Mesodermal cell (in vitro differentiated cells): ENCODE results near the gene SEMA4G. TPM values are rescaled to one million over a fixed set of nuclear protein-coding genes. Genes with fewer than 3 reads are reported as not detected.

ENCODE experiments used
- H3K27ac ChIP-seq: 2 replicates; pipeline ENCODE4 v1.7.0; 2013; ENCODE audit warnings: mild to moderate bottlenecking, low read depth, low read length, moderate library complexity; ENCODE audit not compliant: severe bottlenecking
- H3K36me3 ChIP-seq: 2 replicates; pipeline ENCODE4 v1.7.1; 2013; ENCODE audit warnings: mild to moderate bottlenecking, low read length, moderate library complexity; ENCODE audit not compliant: control insufficient read depth, insufficient read depth
- H3K4me1 ChIP-seq: one replicate; pipeline ENCODE4 v1.7.1; 2013; ENCODE audit warnings: mild to moderate bottlenecking, low read length; ENCODE audit not compliant: insufficient read depth, control insufficient read depth, poor library complexity, severe bottlenecking
- H3K4me3 ChIP-seq: 2 replicates; pipeline ENCODE4 v1.7.0; 2013; ENCODE audit warnings: low read length, control low read depth, mild to moderate bottlenecking; ENCODE audit not compliant: insufficient read depth, poor library complexity, severe bottlenecking; ENCODE audit errors: extremely low read depth
- H3K9me3 ChIP-seq: 2 replicates; pipeline ENCODE4 v1.7.1; 2013; ENCODE audit warnings: mild to moderate bottlenecking, low read length, moderate library complexity; ENCODE audit not compliant: control insufficient read depth
- WGBS, 2 experiments: methylation state at CpG; one replicate each; pipeline ENCODE4 v1.1.5; 2013; ENCODE audit warnings: missing lambda C conversion rate in 2 of 2; ENCODE audit not compliant: insufficient coverage in 2 of 2; 5-methylcytosine and 5-hydroxymethylcytosine counted together
- polyA plus RNA-seq, 2 experiments: library from polyadenylated mRNA; stranded (reverse); fragments of 50-300 nt; gene quantifications; one replicate each; pipeline ENCODE4 v1.2.3, GENCODE V29; 2013

Gene SEMA4G
- 11.6 TPM for polyA plus RNA-seq (2013, experiment 1 of 2)
- 8.9 TPM for polyA plus RNA-seq (2013, experiment 2 of 2)

GRCh38 chr10:100969187-100970075, at the start of gene SEMA4G:
Gene SEMA4G (plus strand): TSS chr10:100969504. CDS start chr10:100972913, 3,409 bp downstream.
- Histone ChIP-seq H3K27ac (no peak within 1 kb of the TSS), H3K4me3 (peak within 1 kb of the TSS; percentile 64), H3K4me1 (no peaks in the 10 kb centered on the region), H3K36me3 (peaks cover 19% of the 10 kb centered on the region), H3K9me3 (no peaks in the 10 kb centered on the region)
- WGBS, 2 experiments: 4 to 10% methylated on average over 15 to 43 of the region's 70 CpGs

DNA sequence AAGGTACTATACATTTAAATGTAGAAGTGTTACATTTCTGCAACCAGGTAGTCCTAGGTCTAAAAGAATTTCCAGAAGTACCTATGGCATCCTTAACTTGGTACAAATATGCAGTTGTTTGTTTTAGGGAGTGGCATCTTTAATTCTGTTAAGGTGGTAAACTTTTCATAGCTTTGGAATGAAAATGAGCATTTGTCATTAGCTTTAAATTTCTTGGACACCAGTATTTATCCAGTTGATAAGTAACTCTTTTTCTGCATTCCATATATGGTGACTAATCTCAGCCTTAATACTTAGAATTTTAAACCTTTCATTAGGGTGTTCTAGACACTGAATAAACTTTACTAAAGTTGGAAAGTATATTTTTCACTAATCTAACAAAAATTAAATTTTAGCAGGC, 45.7 kb upstream of the SEMA4G start:
- H3K9me3 ChIP-seq: no peaks in the 10 kb centered on the region
- H3K4me3 ChIP-seq: no peak overlapping the region
- H3K27ac ChIP-seq: no peak overlapping the region
- peaks cover 82% of the 10 kb centered on the region for H3K36me3 ChIP-seq
- H3K4me1 ChIP-seq: no peaks in the 10 kb centered on the region

GRCh38 chr10:100927266-100927665, 42.0 kb upstream of the SEMA4G start:
- Histone ChIP-seq H3K9me3 (no peaks in the 10 kb centered on the region), H3K4me1 (no peaks in the 10 kb centered on the region), H3K27ac (no peak overlapping the region), H3K4me3 (no peak overlapping the region), H3K36me3 (peaks cover 76% of the 10 kb centered on the region)
- 100% methylated on average over 1 of the region's 5 CpGs; no CpG with 5 or more reads in 1 of the 2 experiments for WGBS, 2 experiments

GRCh38 chr10:100928039-100928438, 41.3 kb upstream of the SEMA4G start:
- Histone ChIP-seq H3K4me1 (no peaks in the 10 kb centered on the region), H3K27ac (no peak overlapping the region), H3K9me3 (no peaks in the 10 kb centered on the region), H3K36me3 (peaks cover 78% of the 10 kb centered on the region), H3K4me3 (no peak overlapping the region)
- WGBS, 2 experiments: no CpG with 5 or more reads among the region's 1 CpG

- Histone ChIP-seq H3K4me3 (no peak overlapping the region), H3K4me1 (no peaks in the 10 kb centered on the region), H3K9me3 (no peaks in the 10 kb centered on the region), H3K27ac (no peak overlapping the region), H3K36me3 (peaks cover 80% of the 10 kb centered on the region)
These were observed 38.9 kb upstream of the SEMA4G start for GRCh38 chr10:100930368-100930767.

GRCh38 chr10:100934084-100934659, 35.1 kb upstream of the SEMA4G start:
- Histone ChIP-seq H3K27ac (no peak overlapping the region), H3K4me3 (no peak overlapping the region), H3K4me1 (no peaks in the 10 kb centered on the region), H3K36me3 (peaks cover 84% of the 10 kb centered on the region), H3K9me3 (no peaks in the 10 kb centered on the region)
- WGBS, 2 experiments: no CpG with 5 or more reads among the region's 3 CpGs

- Histone ChIP-seq H3K4me1 (no peaks in the 10 kb centered on the region), H3K4me3 (no peak overlapping the region), H3K27ac (no peak overlapping the region), H3K9me3 (no peaks in the 10 kb centered on the region), H3K36me3 (peaks cover 78% of the 10 kb centered on the region)
These were observed 29.4 kb upstream of the SEMA4G start for GRCh38 chr10:100939763-100940344.

DNA sequence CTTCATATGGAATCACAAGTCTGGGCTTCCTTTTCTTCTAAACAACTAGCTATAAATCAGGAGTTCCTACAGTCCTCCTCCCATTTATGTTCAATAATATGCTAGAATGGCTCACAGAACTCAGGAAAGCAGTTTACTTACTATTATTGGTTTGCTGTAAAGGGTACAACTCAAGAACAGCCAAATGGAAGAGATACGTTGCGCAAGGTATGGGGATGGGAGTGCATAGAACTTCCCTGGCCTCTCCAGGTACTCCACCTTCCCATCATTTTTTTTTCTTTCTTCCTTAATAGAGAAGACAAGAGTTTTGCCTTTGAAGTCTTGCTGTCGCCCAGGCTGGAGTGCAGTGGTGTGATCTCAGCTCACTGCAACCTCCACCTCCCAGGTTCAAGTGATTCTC, 27.1 kb upstream of the SEMA4G start:
- Histone ChIP-seq H3K9me3 (no peaks in the 10 kb centered on the region), H3K27ac (no peak overlapping the region), H3K4me3 (no peak overlapping the region), H3K4me1 (no peaks in the 10 kb centered on the region), H3K36me3 (peaks cover 76% of the 10 kb centered on the region)
- WGBS, 2 experiments: 100% methylated on average over 1 of the region's 3 CpGs; no CpG with 5 or more reads in 1 of the 2 experiments

GRCh38 chr10:100943508-100943907, 25.8 kb upstream of the SEMA4G start:
- Histone ChIP-seq H3K9me3 (no peaks in the 10 kb centered on the region), H3K36me3 (peaks cover 76% of the 10 kb centered on the region), H3K4me1 (no peaks in the 10 kb centered on the region), H3K4me3 (no peak overlapping the region), H3K27ac (no peak overlapping the region)

DNA sequence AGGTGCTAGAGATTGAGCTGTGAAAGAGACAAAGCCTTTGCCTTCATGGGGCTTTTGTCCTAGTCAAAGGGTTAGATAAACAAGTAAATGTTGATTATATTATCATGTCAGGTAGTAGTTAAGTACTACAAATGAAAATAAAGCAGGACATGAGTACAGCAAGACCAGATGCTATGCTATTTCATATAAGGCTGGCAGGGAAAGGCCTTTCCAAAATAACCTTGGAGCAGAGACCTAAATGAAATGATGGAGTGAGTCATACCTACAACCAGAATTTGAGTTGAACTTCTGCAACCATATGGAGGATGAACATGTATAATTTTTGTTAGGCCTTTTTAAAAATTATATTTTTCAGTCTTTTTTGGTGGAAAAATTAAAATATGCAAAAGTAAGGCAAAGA, 23.6 kb upstream of the SEMA4G start:
- H3K27ac ChIP-seq: no peak overlapping the region
- H3K4me1 ChIP-seq: no peaks in the 10 kb centered on the region
- peaks cover 81% of the 10 kb centered on the region for H3K36me3 ChIP-seq
- H3K4me3 ChIP-seq: no peak overlapping the region
- H3K9me3 ChIP-seq: no peaks in the 10 kb centered on the region

DNA sequence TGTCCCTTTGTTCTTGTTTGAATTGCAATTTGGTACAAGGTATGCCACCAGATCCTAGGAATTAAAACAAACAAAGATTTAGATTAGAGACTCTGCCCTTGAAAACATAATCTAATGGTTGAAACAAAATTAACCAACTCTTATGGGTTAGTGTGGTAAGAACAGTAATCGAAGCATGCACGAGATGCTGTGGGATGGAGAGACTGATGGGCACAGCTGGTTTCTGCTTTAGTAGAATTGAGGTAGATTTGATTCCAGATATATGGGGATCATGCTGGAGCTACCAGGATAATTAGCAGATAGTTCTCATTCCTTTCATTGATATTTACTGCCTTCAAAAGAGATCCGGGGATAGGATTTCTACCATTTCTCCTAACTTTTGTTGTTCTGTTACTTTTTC, 20.4 kb upstream of the SEMA4G start:
- H3K4me1 ChIP-seq: no peaks in the 10 kb centered on the region
- no peak overlapping the region for H3K27ac ChIP-seq
- H3K36me3 ChIP-seq: peaks cover 78% of the 10 kb centered on the region
- H3K4me3 ChIP-seq: no peak overlapping the region
- WGBS, 2 experiments: 95% methylated on average over 2 of the region's 3 CpGs; no CpG with 5 or more reads in 1 of the 2 experiments
- H3K9me3 ChIP-seq: no peaks in the 10 kb centered on the region
